RCC 7860 (cell line): ENCODE results near the gene DOCK1.

Experiments used
- DNase-seq: peaks from one replicate; pipeline ENCODE4 v3.0.0-alpha.2; 2015; ENCODE audit warnings: low spot score
- FAIRE-seq: peaks from 2 replicates; lab custom pipeline; 2012; peaks lifted over from hg19 to GRCh38; lab: Jason Lieb, UNC

The DOCK1 gene

DNA sequence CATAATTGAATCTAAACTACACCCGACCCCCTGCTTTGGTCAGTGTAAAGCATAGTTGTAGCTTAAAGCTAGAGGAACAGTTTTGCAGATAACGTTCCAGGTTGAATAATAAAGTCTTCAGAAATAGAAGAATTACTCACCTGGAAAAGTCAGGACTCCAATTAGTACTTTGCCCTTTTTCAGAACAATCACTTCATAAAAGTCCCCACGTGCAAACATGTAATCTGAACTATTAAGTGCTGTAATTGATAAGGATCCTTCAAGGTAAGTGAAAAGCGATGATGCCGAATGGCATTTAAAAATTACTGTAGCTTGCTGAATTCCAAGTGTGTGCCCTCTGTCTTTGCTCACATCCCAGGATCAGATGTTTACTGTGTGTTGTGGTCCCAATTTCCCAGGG, 344.8 kb downstream of the DOCK1 start:
- no peak for DNase-seq
- FAIRE-seq, result no peak

DNA sequence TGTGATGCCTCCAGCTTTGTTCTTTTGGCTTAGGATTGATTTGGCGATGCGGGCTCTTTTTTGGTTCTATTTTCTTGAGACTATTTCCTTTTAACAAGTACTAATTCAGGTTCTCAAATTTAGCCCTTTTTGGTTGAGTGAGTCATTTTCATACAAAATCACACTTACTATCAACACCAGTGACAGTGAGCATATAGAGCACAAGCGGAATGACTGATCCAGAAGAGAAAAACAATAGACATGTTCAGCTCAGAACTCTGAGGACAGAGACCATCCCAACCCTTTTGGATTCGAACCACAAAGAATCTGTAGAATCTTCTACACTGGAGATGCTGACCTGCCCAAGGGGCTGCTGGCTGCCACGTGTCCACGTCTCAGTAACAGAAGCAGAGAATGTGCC, 347.6 kb downstream of the DOCK1 start:
- no peak for DNase-seq
- no peak for FAIRE-seq

DNA sequence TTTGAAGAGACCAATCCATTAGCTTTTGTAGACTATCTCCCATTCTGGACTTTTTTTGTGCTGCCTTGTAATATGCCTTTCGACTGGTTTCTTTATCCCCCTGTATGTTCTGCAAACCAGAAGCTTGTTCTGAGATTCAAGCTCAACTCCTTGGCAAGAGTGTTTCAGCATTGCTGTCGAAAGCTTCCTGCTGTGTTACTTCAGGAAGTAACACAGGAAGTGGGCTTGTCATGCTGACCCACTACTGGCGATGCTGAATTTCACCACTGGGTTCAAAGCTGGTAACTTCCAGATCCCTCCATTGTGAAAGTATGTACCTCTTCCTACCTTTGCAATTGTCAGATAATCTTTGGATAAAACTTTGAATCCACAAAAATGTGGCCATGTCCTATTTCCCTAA, 349.0 kb downstream of the DOCK1 start:
- no peak for FAIRE-seq
- no peak for DNase-seq

DNA sequence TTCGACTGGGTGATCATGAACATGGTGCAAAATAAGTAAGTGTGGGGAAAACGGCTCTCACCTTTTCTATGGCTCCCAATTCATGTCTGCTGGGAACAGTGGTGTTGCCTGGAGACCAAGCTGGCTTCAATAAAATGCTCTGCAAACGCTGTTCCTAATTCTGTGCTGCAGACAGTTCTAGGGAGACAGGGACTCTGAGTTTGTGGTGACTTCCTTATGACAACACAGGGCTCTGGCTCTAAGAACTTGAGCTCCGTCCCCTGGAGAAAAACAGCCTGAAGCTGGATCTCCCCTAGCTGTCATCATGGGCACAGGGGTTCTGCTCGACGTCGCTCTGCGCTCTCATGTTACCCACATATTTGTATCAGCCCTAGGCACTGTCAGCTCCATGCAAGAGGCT, 352.2 kb downstream of the DOCK1 start:
- DNase-seq (no peak), FAIRE-seq (no peak)

DNA sequence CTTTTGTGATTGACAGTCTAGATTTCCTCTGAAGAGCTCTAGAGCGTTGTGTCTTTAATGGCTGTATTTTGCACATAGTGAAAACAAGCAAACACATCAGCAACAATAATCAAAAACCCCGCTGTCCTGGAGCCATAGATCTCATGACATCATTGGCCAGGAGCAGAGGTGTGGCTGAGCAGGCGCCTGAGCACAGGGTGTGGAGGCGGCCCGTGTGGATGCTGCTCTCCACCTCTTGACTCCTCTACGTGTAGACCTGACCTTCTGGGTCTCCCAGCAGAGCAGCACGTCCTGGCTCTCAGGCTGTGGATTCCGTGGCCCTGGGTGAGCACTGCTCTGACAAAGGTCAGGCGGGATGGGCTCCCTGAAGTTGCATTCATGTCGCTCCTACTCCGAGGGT, 354.1 kb downstream of the DOCK1 start:
- no peak for DNase-seq
- FAIRE-seq, result no peak

DNA sequence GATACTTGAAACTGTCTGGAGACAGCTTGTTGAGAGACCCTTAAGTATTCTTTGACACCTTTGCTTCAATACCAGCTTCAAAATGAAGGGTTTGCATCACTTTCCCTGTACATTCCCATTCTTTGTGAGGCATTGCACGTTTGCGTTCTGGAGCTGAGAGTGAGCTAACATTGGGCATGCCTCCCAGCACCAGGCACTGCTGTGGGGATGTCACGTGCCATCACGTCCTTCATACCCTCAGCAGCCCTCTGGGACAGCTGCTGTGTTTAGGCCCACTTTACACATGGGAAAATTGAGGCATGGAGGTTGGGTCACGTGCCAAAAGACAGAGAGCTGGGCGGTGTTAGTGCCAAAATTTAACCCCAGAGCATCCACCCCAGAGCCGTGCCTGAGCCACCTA, 357.4 kb downstream of the DOCK1 start:
- no peak for DNase-seq

DNA sequence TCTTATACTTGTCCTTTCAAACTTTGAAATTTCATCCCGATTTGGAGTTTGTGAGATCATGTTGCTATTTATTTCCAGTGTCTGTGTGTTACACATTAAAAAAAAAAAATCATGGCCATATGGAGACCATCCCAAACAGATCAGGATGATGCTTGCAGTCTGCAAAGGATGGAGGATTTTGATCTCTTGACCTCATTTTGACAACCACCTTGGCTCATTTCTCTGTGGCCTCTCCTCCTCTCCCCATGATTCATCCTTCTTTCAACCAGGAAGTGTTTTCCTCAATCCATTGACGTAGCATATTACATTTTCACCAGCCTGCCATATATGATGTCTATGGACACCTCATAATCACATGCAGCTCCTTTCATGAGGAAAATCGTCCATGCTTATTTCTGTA, 360.1 kb downstream of the DOCK1 start:
- DNase-seq (no peak), FAIRE-seq (no peak)

More for the DNA sequence above, 357.4 kb downstream of the DOCK1 start:
- no peak for FAIRE-seq

DNA sequence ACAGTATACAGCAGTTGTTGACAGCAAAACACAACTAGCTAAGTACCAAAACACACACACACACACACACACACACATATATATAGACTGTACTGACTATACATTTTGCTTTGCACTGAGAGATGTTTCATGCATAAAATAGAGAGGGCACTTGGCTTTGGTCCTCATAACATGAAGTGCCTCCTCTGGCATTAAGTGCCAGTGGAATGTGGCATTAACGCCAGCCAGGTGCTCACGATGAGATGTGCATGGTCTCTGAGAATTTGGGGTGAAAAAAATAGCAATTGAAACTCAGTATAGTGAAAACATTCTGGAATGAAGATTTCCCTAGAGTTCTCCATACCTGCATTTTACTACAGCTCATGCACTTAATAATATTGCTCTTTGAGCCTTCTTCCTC, 361.2 kb downstream of the DOCK1 start:
- FAIRE-seq (no peak), DNase-seq (no peak)

DNA sequence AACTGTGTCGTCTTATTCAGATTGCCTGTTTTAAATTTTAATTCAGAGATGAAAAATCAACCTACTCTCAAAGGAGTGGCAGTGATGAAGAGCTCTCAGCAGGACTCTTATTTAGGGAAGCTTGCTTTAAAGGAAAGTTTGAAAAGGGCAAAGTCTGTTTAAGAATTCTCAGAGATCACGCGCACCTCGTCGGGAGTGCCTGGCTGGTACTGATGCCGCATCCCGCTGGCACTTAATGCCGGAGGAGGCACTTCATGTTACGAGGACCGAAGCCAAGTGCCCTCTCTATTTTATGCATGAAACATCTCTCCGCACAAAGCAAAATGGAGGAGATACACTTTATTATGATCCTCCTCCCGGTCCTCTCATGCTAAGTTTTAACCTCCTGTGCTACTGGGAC, 362.2 kb downstream of the DOCK1 start:
- DNase-seq (no peak), FAIRE-seq (no peak)

DNA sequence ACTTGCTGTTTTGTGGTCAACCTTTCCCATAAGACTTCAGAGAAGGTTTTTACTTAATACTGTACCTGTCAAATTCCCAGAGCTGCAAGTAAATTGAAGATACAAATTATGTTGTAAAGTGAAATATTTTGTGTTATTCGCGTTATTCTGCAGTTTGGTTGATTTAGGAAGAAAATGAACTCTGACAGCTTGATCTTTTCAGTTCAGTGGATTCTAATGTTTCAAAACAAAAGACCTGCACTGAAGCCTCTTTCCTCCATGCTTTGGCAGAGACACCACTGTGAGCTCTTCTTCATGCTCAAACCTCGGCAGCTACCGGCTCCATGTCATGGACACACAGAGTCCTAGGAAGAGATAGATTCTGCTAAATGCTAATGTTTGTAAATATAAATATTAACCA, 366.8 kb downstream of the DOCK1 start:
- FAIRE-seq, result no peak
- no peak for DNase-seq

DNA sequence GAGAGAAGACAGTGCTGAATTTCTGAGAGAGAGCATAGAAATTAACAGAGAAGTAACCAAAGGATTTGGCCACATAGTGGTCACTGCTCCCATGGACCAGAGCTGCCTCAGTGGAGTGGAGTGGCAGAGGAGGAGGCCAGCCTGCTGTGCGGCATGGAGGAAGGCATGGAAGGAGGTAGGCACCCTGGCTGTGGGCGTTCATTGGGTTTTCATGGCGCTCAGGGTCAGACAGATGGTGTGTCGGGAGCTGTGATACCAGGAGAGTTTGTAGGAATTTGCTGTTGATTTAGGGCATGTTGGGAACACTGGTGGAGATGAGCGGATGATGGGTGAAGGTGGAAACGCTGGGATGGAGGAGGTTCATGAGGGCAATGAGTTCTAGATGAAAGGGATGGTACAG, 370.0 kb downstream of the DOCK1 start:
- no peak for FAIRE-seq

DNA sequence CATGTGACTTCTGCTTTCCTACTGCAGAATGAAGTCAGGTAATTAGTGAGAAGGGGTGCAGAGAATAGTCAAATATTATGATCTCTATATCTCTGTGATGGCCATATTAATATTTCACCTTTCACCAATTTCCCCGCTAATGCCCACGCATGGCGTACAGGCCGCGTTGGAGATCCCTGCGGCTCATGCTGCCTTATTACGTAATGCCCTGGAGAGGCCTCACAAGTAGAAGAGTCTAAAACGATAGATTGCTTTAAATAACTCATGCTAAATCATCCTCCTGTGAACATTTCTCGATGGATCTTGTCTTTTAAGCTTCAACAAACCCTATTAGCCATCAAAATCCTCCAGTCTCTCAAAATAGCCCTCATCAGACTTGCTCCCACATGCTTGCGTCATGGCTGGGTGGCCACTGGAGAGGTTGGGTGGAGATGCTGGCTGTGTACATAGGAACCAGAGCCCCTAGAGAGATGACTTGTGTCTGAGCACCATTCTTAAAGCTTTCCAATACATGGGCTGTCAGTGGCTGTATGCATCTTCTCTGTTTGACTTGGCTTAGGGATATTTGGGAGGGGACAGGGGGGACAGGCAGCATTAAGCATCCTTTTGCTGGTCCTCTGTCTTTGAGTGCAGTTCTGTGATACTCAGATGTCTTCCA, 370.7 kb downstream of the DOCK1 start:
- DNase-seq, result no peak
- FAIRE-seq, result no peak

More for the DNA sequence above, 370.0 kb downstream of the DOCK1 start:
- no peak for DNase-seq

DNA sequence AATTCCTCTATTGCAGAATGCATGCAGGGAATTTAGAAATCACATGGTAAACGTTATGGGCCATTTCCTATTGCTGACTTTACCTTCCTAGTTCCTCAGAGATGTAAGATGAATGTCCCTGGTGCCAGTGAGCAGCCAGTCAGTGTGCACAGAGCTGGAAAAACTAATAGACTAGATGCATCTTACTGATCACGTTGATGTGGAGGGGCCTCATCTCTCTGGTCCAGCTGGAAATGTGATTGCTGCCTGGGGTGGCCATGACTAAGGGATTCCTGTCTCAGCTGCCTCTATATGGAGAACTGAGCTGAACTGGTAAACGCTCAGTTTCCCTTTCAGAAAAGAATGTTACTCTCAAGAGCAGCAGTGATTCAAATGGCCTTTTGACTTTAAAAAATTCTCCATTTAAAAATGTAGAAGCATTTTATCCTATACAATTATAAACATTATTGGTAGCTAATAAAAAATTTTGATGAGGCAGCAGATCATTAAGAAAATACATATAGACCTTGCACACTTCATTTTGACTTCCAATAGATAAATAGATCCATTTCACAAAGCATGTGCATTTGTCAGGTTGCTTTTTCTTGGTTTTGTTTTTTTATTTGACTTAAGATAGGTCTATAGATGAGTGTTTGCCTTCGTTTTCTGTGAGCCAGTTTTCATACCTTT, 371.7 kb downstream of the DOCK1 start:
- FAIRE-seq (no peak), DNase-seq (no peak)

DNA sequence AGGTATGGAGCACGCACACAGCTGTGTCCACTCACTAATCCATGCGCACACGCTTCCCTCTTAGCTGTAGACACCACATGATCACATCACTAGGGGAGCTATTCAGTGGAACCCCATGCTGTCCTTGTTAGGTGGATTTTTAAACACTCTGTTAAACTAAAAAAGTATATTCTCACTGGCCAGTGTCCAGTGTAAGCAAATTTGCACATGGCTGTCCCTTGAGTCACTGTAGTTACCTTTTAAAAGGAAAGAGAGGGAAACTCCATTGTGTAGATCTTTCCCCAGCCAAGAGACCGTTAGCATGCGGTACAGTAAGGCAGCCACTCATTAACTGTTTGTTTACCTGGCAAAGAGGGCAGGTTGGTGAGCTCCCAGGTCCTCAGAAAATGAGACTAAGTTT, 372.8 kb downstream of the DOCK1 start:
- DNase-seq, result peak; percentile 78
- peak; percentile 85 for FAIRE-seq

DNA sequence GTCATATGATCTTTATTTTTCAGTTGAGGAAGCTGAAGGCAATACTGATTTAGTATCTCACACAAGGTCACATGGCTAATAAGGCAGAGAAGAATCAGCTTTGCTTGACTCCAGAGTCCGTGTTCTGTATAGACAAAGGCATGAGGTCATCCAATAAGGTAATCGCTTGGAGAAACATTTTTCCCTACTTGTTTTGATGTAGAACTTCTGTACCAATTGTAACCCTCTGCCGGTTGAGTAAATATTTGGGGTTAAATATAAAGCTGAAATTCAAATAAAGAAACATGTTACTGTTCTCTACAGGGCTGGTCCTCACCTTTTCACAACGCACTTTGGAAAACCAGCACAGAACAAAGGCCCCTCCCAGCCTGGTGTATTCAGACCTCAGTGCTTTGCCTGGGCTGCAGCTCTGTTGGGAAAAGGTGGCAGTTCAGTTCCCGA, 374.1 kb downstream of the DOCK1 start:
- FAIRE-seq (no peak), DNase-seq (no peak)

DNA sequence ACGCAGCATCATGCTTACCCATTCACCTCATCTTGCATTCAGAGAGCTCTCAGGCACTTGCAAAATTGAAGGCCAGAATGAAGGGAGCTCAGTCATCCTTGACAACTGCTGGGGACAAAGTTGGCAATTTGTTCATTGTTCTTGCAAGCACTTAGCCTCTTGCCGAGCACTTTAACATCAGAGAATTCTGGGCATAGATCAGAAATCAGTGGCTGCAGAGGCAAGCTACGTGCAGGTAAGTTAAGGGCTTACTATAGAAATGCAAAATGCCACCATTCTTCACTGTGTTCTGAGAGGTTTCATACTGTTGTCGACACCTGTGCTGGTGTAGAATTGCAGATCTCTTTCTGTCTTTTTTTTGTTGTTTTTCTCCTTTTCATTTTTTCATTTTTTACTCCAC, 375.2 kb downstream of the DOCK1 start:
- FAIRE-seq, result no peak
- DNase-seq, result no peak

DNA sequence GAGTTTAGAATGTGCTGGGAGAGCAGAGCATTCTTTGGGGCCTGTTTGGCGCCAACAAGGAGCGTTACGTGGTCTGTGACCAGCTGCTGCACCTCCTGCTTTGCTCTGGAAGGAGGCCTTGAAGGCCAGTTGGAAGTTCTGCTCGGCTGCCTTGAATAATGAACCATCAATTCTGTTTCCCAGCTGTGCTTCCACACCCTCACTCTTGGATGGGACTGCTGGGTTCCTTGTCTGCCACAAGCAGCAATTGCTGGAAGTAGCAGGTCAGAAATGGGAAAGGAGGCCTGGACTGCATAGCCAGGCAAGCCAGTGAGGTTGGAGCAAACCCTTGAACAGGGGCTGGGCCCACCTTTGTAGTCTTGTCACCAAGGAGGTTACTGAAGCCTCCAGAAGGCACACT, 377.8 kb downstream of the DOCK1 start:
- DNase-seq (no peak), FAIRE-seq (no peak)

DNA sequence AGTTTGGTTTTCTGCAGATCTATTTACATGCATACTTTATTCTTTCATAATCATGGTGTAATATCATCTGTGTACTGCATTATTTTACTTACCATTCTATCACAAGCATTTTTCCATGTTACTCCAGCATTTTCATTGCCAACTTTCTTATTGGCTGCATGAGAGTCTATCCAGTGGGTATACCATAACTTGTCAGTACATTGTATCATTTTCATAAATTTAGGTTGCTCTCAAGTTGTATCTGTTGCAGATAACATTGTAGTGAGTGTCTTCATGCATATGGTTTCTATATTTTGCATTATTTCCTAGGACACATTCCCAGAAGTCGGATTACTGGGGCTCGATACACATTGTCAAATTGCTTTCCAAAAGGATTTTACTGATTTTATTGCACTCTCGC, 378.3 kb downstream of the DOCK1 start:
- no peak for DNase-seq
- FAIRE-seq, result no peak

DNA sequence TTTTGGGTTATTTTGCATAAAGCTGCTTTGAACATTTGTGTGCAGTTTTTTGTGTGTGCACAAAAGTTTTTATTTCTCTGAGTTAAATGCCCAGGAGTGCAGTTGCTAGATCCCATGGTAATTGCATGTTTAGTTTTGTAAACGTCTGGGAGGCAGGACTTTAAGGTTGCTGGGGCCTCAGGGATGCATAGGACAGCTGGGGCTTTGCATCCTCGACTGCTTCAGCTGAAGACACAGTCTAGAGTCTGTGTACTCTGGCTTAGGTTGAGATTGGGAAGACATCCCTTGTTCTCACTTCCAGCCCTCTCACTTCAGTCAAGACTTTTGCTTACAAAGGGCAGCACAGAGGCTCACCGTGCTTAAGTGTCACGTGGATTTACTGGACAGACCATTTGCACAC, 385.6 kb downstream of the DOCK1 start:
- DNase-seq (no peak), FAIRE-seq (no peak)

DNA sequence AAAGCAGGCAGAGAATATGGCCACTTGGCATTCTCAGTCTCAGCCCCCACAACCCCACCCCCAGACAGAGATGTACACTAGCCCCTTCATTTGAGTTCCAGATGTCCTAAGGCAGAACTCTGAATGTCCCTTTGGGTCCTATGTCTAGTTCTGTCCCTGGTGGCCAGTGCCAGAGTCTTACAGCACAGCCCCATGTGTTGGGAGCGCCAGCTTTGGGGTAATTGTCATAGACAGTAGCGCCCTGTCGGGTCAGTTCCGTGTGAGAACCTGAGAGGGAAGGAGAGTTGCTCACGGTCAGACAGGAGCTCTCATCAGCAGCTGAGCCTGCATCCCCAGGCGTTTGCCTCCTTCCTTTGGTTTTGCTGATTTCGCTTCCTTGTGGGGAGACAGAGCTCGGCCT, 386.1 kb downstream of the DOCK1 start:
- FAIRE-seq (no peak), DNase-seq (no peak)

DNA sequence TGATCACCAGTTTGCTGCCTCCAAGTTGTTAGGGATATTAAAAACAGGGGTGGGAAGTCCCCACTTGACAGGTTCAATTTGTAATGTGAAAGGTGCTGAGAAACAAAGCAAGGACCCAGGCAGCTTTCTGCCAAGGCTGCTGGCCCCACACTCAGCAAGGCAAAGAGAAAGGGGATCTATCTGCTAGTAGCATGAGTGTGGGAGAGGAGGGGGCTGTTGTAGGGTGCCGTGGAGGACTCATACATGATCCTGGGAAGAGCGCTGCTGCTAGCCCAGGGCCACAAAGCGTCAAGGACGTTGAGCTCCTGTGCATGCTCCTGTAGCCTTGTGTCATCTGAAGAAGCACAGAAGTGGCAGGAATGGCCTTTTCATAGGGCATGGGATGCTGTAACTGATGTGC, 387.7 kb downstream of the DOCK1 start:
- FAIRE-seq, result no peak
- DNase-seq, result no peak

DNA sequence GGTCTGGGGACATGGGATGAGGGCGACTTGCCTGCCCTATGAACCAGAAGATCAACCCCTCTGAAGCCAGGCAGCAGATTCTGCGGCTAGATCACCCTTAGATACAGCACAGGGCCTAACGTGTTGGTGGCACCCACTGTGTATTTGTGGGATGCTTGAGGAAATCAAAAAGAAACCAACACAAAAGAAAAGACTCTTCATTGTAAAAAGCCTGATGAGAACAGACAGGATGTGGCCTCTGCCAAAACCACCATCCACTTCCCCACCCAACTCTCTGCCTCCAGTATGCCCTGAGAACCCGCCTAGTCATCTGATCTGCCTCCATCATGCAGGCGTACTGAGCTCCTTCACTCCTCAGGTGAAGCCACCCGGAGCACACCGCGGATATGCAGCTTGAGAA, 388.4 kb downstream of the DOCK1 start:
- FAIRE-seq (no peak), DNase-seq (no peak)

DNA sequence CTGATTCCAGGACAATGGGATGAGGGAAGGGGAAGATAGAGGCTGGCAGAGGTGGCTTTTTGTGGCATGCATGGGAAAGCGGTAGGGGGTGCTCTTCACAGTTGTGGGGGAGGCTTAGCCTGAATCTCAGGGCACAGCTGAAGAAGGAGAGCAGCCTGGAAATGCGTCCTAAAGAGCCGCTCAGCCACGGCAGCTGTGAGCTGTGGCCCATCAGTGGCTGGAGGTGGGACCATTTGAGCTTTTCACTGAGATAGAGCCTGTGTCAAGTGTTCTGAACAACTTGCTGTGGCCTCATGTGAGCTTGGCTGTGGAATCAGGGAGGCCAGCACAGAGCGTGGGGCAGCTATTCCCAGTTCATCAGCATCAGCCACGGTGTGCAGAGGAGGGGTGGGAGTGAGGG, 391.5 kb downstream of the DOCK1 start:
- DNase-seq (no peak), FAIRE-seq (no peak)
